MM.1S (cell line): ENCODE data around the gene YPEL2.

Experiments used
- DNase-seq: peaks from one replicate; pipeline ENCODE4 v3.0.0-alpha.2; 2015
- H2AFZ ChIP-seq: fragments of 300-600 bp; sonication (generic); 2 replicates; pipeline ENCODE4 v1.6.0; 2016; ENCODE audit warnings: antibody characterized with exemption, low read length
- H3F3A ChIP-seq: fragments of 300-600 bp; sonication (generic); 2 replicates; pipeline ENCODE4 v1.6.1; 2016; ENCODE audit warnings: mild to moderate bottlenecking, antibody characterized with exemption, low read length, moderate library complexity, mixed read lengths; ENCODE audit not compliant: insufficient read depth
- H3K27ac ChIP-seq: fragments of 300-600 bp; sonication (generic); 2 replicates; pipeline ENCODE4 v1.5.1; 2016; ENCODE audit warnings: mild to moderate bottlenecking, low read length
- H3K27me3 ChIP-seq: fragments of 300-600 bp; sonication (generic); replicated peaks from 2 replicates; pipeline ENCODE4 v1.6.0; 2016; ENCODE audit warnings: low read length; ENCODE audit not compliant: insufficient read depth
- H3K36me3 ChIP-seq: fragments of 300-600 bp; sonication (generic); replicated peaks from 2 replicates; pipeline ENCODE4 v1.6.1; 2016; ENCODE audit warnings: mild to moderate bottlenecking, low read length, mixed read lengths; ENCODE audit not compliant: insufficient read depth
- H3K4me1 ChIP-seq: fragments of 300-600 bp; sonication (generic); 2 replicates; pipeline ENCODE4 v1.6.1; 2016; ENCODE audit warnings: low read length, mixed read lengths
- H3K4me2 ChIP-seq: fragments of 300-600 bp; sonication (generic); 2 replicates; pipeline ENCODE4 v1.6.0; 2016; ENCODE audit warnings: low read depth, low read length
- H3K4me3 ChIP-seq: fragments of 300-600 bp; sonication (generic); 2 replicates; pipeline ENCODE4 v1.5.1; 2016; ENCODE audit warnings: low read length, mixed read lengths
- H3K79me2 ChIP-seq: fragments of 300-600 bp; sonication (generic); 2 replicates; pipeline ENCODE4 v1.6.1; 2016; ENCODE audit warnings: mixed run types, low read length, mixed read lengths
- H3K9ac ChIP-seq: fragments of 300-600 bp; sonication (generic); 2 replicates; pipeline ENCODE4 v1.6.1; 2016; ENCODE audit warnings: low read length, mixed read lengths
- H3K9me2 ChIP-seq: fragments of 300-600 bp; sonication (generic); replicated peaks from 2 replicates; pipeline ENCODE4 v1.6.1; 2016; ENCODE audit warnings: mild to moderate bottlenecking, low read length, mixed read lengths; ENCODE audit not compliant: insufficient read depth
- H3K9me3 ChIP-seq: fragments of 300-600 bp; sonication (generic); replicated peaks from 2 replicates; pipeline ENCODE4 v1.6.1; 2016; ENCODE audit warnings: mild to moderate bottlenecking, low read length, mixed read lengths; ENCODE audit not compliant: insufficient read depth
- H4K20me1 ChIP-seq: fragments of 300-600 bp; sonication (generic); 2 replicates; pipeline ENCODE4 v1.6.1; 2016; ENCODE audit warnings: mild to moderate bottlenecking, low read length, moderate library complexity, mixed read lengths; ENCODE audit not compliant: insufficient read depth
- CTCF ChIP-seq: fragments of 300-600 bp; sonication (generic); IDR thresholded peaks from 2 replicates; pipeline ENCODE4 v1.5.1; 2016; ENCODE audit warnings: antibody characterized with exemption, low read length, mixed read lengths
- EZH2 ChIP-seq: fragments of 300-600 bp; sonication (generic); optimal IDR thresholded peaks from 2 replicates; pipeline ENCODE3; 2017; ENCODE audit warnings: low read depth, mild to moderate bottlenecking, antibody characterized with exemption, low read length, mixed read lengths
- EZH2phosphoT487 ChIP-seq: fragments of 300-600 bp; sonication (generic); IDR thresholded peaks from 2 replicates; pipeline ENCODE4 v1.6.1; 2018; ENCODE audit warnings: antibody characterized with exemption, low read length

Gene YPEL2

GRCh38 chr17:59434429-59434828, 103.0 kb downstream of the YPEL2 start:
- DNase-seq = no peak
- H3K4me3 ChIP-seq = no peak overlapping the region
- H3K79me2 ChIP-seq = no peaks in the 10 kb centered on the region
- H3F3A ChIP-seq = no peaks in the 10 kb centered on the region
- H2AFZ ChIP-seq = no peak overlapping the region
- H3K4me2 ChIP-seq = no peak overlapping the region
- H3K27me3 ChIP-seq = no peaks in the 10 kb centered on the region
- no peak for TF ChIP-seq EZH2
- TF ChIP-seq CTCF = no peak
- no peak for TF ChIP-seq EZH2phosphoT487
- H3K4me1 ChIP-seq = peaks cover 2% of the 10 kb centered on the region
- H3K9me3 ChIP-seq = no peaks in the 10 kb centered on the region
- no peaks in the 10 kb centered on the region for H3K36me3 ChIP-seq
- H3K9ac ChIP-seq = no peak overlapping the region
- H4K20me1 ChIP-seq = no peaks in the 10 kb centered on the region
- H3K27ac ChIP-seq = no peak overlapping the region
- H3K9me2 ChIP-seq = no peaks in the 10 kb centered on the region

- no peaks in the 10 kb centered on the region for H3K9me2 ChIP-seq
- no peaks in the 10 kb centered on the region for H3K79me2 ChIP-seq
- H3K4me3 ChIP-seq = no peak overlapping the region
- no peaks in the 10 kb centered on the region for H3K9me3 ChIP-seq
- no peak overlapping the region for H3K9ac ChIP-seq
- H3K36me3 ChIP-seq = no peaks in the 10 kb centered on the region
- H3K4me1 ChIP-seq = peaks cover 10% of the 10 kb centered on the region
- no peaks in the 10 kb centered on the region for H3K27me3 ChIP-seq
- 0 out of 2 replicates have a peak, but pooled peaks cover 3% of the 10 kb centered on the region for H3F3A ChIP-seq
- no peak overlapping the region for H3K27ac ChIP-seq
- no peak for DNase-seq
- H4K20me1 ChIP-seq = no peaks in the 10 kb centered on the region
- TF ChIP-seq EZH2phosphoT487 (no peak), CTCF (no peak), EZH2 (no peak)
- no peak overlapping the region for H2AFZ ChIP-seq
- H3K4me2 ChIP-seq = no peak overlapping the region
Measured at GRCh38 chr17:59435238-59435637, 103.8 kb downstream of the YPEL2 start.

DNA sequence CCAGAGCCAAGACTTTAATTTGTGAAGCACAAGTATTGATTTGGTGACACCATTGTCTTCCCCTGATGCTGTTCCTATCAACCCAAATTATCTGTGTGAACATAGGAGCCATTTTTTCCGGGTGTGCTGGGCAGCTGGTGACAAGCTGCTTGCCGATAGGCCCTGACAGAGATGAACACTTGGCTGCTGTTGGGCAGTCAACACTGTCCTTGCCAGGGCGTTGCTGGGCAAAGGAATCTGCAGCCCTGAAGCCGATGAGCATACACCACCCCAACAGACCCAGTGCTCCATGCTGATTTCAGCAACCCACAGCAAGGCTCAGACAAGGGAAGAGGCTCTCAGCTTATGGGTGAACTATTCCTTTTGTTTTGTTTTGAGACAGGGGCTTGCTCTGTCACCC, 105.4 kb downstream of the YPEL2 start:
- Histone ChIP-seq H3K27me3 (no peaks in the 10 kb centered on the region), H3K9ac (no peak overlapping the region), H3K27ac (no peak overlapping the region), H3K36me3 (no peaks in the 10 kb centered on the region), H3K4me3 (no peak overlapping the region), H3K4me2 (no peak overlapping the region), H2AFZ (no peak overlapping the region), H3K9me3 (no peaks in the 10 kb centered on the region), H3K79me2 (no peaks in the 10 kb centered on the region), H3K9me2 (no peaks in the 10 kb centered on the region), H3K4me1 (peaks cover 15% of the 10 kb centered on the region), H3F3A (0 out of 2 replicates have a peak, but pooled peaks cover 7% of the 10 kb centered on the region), H4K20me1 (no peaks in the 10 kb centered on the region)
- no peak for DNase-seq
- TF ChIP-seq EZH2phosphoT487 (no peak), CTCF (no peak), EZH2 (no peak)
